Motor neuron (in vitro differentiated cells): ENCODE results near the gene RPL13. TPM values are rescaled to one million over a fixed set of nuclear protein-coding genes. Genes with fewer than 3 reads are reported as not detected.

ENCODE experiments used
- ATAC-seq, 8 experiments: fragments of 200-7000 bp; cut with Tn5 transposase; replicated peaks in 6 of 8; 2 replicates each; pipeline ENCODE4 v1.8.0; 2021; ENCODE audit warnings: mild to moderate bottlenecking in 8 of 8, moderate library complexity in 8 of 8
- H3K27ac ChIP-seq, 2 donors: fragments of 250-450 bp; sonication (Bioruptor Pico); 2 replicates each; pipeline ENCODE4 v1.9.0; 2021; ENCODE audit warnings: antibody characterized with exemption in 2 of 2, mild to moderate bottlenecking in 2 of 2, moderate library complexity in 1 of 2
- H3K4me1 ChIP-seq, 2 donors: fragments of 250-450 bp; sonication (Bioruptor Pico); replicated peaks in 1 of 2; 2 replicates each; pipeline ENCODE4 v1.6.1; 2021; ENCODE audit warnings: antibody characterized with exemption in 2 of 2, mild to moderate bottlenecking in 2 of 2, moderate library complexity in 1 of 2
- H3K4me3 ChIP-seq, 5 donors: fragments of 250-450 bp; sonication (Bioruptor Pico); 2 replicates each; pipeline ENCODE4 v1.9.0; 2021; ENCODE audit warnings: antibody characterized with exemption in 5 of 5, mild to moderate bottlenecking in 5 of 5, moderate library complexity in 4 of 5
- WGBS, 10 experiments: fragments of 450-650 bp; shearing (Covaris generic); methylation state at CpG; one replicate each; pipeline ENCODE4 v1.0.0; 2022; 5-methylcytosine and 5-hydroxymethylcytosine counted together
- in situ Hi-C, 9 experiments: fragments of 400-800 bp; cut with MboI; loops; one replicate each; pipeline ENCODE4 v1.15.0; 2021; ENCODE audit warnings: low sequenced_read_pairs in 9 of 9, low pct_unique_long_range_greater_than_20kb in 2 of 9; ENCODE audit not compliant: unreplicated experiment in 9 of 9
- total RNA-seq, 8 experiments: library from RNA; unstranded; fragments of 300-600 nt; gene quantifications; 2 replicates each; pipeline versions ENCODE4 v1.2.3 to v1.2.4, GENCODE V29; 2022

RPL13 gene
- total RNA-seq, 8 experiments from 2014 or later, result 1,624 to 3,284 (median 2,183) TPM

DNA sequence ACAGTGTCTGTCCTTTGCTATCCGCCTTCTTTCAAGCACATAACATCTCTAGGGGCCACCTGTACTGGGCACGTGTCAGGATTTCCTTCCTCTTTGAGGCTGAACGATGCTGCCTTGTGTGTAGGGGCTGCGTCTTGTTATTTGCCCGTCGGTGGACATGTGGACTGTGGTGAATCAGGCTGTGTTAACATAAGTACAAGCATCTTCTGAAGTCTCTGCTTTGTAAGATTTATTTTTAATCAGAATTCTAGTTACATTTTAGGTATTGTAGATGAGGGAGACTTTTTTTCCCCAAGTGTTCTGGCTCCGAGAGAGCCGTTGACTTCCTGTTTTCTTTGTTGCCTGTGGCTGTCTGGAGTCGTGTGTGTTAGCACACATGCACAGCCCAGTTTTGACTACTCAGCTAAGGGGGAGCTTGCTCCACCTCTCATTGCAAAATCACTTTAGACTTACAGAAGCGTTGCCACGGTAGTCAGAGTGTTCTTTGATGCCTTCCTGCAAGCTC, 26.2 kb upstream of the RPL13 start:
- Histone ChIP-seq H3K4me1 (no peaks in the 10 kb centered on the region), H3K4me3 (no peak overlapping the region), H3K27ac (no peak overlapping the region)
- in situ Hi-C loops, result no loop called here
- WGBS, 10 experiments, result 63 to 100% (median 95%) methylated on average over 1 to 8 of the region's 11 CpGs; no CpG with 5 or more reads in 3 of the 10 experiments
- ATAC-seq, result no peak

DNA sequence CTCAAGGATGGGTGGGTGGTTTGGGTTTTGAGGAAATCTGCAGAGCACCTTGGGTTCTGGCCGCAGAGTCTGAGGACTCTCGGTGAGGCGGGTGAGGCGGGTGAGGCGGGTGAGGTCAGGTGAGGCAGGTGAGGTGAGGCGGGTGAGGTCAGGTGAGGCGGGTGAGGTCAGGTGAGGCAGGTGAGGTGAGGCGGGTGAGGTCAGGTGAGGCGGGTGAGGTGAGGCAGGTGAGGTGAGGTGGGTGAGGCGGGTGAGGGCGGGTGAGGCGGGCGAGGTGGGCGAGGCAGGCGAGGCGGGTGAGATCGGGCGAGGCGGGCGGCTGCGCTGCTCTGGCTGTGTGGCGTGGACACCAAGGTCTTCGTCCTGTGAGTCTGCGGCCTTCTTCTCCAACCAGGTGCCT, 24.1 kb upstream of the RPL13 start:
- in situ Hi-C loops, result no loop called here
- H3K27ac ChIP-seq, result no peak overlapping the region

DNA sequence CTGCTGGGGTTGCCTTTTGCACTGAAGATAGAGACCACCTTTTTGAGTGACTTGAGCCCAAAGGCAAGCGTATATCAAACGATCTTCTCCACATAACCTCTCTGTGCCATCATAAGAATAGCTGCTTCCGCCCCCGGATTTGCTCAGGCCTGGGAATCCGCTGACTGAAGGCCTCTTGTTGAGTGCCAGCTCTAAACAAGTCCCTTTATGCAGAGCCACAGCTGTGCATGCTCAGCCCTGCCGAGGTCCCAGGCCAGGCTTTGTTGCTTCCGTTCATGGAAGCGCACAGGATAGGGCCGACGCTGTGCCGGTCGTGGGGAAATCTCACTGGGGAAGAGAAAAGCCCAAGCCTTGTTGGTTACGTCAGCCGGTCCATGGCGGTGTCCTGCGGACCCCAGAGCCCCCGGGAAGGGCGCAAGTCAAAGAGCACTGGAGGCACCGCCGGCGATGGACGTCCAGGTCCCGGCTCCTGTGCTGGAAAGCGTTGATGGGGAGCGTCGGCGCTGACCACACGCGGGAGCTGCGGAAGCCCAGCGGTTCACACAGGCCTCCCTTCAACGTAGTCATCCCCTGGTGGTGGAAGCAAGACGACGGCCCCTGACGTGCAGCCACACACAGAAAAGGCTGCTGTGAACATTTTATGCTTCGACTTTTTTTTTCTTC, 23.5 kb upstream of the RPL13 start:
- Histone ChIP-seq H3K4me1 (no peaks in the 10 kb centered on the region), H3K27ac (no peak overlapping the region), H3K4me3 (no peak overlapping the region)
- in situ Hi-C loops, result no loop called here
- peak in 4 of 8 experiments; percentile 13 to 28 (median 18) for ATAC-seq
- WGBS, 10 experiments, result 71 to 100% (median 100%) methylated on average over 2 to 21 of the region's 36 CpGs; no CpG with 5 or more reads in 1 of the 10 experiments

More for the DNA sequence above, 24.1 kb upstream of the RPL13 start:
- WGBS, 10 experiments, result no CpG with 5 or more reads among the region's 24 CpGs
- Histone ChIP-seq H3K4me3 (no peak overlapping the region), H3K4me1 (no peaks in the 10 kb centered on the region)
- ATAC-seq, result peak in 4 of 8 experiments; percentile 10 to 25 (median 16)

DNA sequence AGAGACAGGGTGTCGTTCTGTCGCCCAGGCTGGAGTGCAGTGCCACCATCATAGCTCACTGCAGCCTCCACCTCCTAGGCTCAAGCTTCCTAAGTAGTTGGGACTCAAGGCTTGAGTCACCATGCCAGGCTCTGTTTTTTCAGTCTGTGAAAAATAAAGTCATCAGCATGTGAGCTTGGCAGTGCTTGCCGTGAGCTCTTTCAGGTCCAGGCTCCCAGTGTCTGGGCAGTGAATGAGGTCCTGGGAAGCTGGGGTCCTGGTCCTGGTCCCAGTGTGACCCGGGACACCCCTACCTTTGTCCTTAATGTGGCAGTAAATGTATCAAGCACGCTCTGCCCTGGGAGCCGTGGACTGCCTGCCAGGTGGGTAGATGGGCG, 22.9 kb upstream of the RPL13 start:
- in situ Hi-C loops, result no loop called here
- no peak for ATAC-seq
- H3K27ac ChIP-seq, result no peak overlapping the region
- WGBS, 10 experiments, result 93 to 100% (median 95%) methylated on average over 1 to 5 of the region's 7 CpGs; no CpG with 5 or more reads in 7 of the 10 experiments
- no peaks in the 10 kb centered on the region for H3K4me1 ChIP-seq
- H3K4me3 ChIP-seq, result no peak overlapping the region

DNA sequence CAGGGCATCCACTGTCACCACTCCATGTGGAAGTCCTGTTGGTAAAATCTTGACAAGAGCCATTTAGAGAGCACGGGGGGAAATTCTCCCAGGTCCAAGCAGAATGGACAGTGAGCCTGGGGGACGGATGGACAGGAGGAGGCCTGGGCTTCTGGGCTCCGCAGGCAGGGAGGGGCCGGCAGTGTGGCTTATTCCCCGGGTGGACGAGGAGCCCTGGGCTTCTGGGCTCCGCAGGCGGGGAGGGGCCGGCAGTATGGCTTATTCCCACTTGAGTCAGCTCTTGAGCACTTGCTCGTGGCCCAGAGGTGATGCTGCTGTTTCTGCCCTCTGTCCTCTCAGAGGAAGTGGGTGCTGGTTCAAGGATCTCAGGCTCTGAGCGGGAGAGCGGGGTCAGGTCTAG, 22.2 kb upstream of the RPL13 start:
- Histone ChIP-seq H3K4me1 (no peaks in the 10 kb centered on the region), H3K27ac (no peak overlapping the region), H3K4me3 (no peak overlapping the region)
- 89 to 100% (median 97%) methylated on average over 1 to 5 of the region's 12 CpGs; no CpG with 5 or more reads in 6 of the 10 experiments for WGBS, 10 experiments
- ATAC-seq, result no peak
- in situ Hi-C loops, result no loop called here

DNA sequence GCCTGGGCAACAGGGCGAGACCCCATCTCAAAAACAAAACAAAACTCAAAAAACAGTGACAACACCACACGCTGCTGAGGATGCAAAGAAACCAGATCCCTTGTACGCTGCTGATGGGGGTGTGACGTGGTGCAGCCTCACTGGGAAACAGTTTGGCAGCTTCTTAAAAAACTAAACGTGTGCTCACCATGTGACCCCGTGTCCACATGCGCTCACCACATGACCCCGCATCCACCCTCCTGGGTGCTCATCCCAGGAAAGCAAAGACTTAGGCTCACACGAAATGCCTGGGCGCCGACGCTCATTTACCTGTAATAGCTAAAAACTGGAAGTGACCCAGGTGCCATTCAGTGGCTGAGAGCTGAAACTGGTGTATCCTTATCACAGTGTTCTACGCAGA, 19.9 kb upstream of the RPL13 start:
- no peak overlapping the region for H3K27ac ChIP-seq
- 73 to 100% (median 80%) methylated on average over 3 to 6 of the region's 13 CpGs; no CpG with 5 or more reads in 5 of the 10 experiments for WGBS, 10 experiments
- no peak overlapping the region for H3K4me3 ChIP-seq
- ATAC-seq, result no peak
- H3K4me1 ChIP-seq, result no peaks in the 10 kb centered on the region
- in situ Hi-C loops, result no loop called here

DNA sequence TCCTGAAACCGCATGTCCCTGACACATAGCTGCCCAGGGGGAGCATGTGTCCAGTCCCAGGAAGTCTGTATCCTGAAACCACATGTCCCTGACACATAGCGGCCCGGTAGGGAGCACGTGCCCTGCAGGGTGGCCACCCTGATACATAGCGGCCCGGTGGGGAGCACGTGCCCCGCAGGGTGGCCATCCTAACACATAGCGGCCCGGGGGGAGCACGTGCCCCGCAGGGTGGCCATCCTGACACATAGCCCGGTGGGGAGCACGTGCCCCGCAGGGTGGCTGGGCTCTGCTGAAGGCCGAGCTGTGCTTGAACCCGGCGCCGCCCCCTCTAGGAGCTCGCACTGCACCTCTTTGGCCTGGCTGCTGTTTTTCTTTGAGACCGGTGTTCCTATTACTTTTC, 18.7 kb upstream of the RPL13 start:
- no peak overlapping the region for H3K27ac ChIP-seq
- peak in 1 of 8 experiments; percentile 12 for ATAC-seq
- in situ Hi-C loops, result no loop called here
- no peak overlapping the region for H3K4me3 ChIP-seq
- WGBS, 10 experiments, result 90 to 91% (median 91%) methylated on average over 2 to 15 of the region's 21 CpGs; no CpG with 5 or more reads in 6 of the 10 experiments
- no peaks in the 10 kb centered on the region for H3K4me1 ChIP-seq

DNA sequence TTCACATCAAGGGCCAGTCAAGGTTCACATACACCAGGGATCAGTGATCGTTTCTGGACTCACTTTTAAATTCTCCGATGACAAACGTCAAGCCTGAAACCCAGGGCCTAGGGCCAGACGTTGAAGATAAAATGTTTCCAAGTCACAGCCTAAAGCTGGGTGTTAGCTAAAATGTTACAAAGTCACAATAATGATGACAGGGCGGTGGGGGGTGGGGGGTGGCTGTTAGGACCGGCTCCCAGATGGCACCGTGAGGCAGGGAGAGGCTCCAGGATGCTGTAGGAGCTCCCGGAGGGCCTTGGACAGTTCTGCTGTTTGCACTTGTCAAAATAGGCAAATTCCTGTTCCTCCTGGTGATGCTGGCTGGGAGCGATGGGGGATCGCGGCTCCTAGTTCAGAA, 16.4 kb upstream of the RPL13 start:
- Histone ChIP-seq H3K27ac (no peak overlapping the region), H3K4me1 (no peaks in the 10 kb centered on the region), H3K4me3 (no peak overlapping the region)
- 71 to 100% (median 88%) methylated on average over 1 to 7 of the region's 11 CpGs; no CpG with 5 or more reads in 2 of the 10 experiments for WGBS, 10 experiments
- no peak for ATAC-seq
- in situ Hi-C loops, result no loop called here

DNA sequence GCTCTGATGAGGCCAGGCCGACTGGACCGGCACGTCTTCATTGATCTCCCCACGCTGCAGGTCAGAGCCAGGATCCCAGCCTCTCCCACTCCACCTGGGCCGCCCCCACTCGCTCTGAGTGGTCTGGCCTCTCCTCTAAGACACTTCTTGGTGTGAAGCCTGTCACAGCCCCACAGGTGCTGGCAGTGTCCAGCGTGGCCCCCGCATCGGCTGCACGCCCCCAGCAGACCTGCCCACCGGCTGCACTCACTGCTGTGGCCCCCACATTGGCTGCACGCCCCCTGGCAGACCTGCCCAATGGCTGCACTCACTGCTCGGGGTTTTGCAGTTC, 15.8 kb upstream of the RPL13 start:
- Histone ChIP-seq H3K4me3 (no peak overlapping the region), H3K27ac (no peak overlapping the region), H3K4me1 (no peaks in the 10 kb centered on the region)
- in situ Hi-C loops, result no loop called here
- 100% methylated on average over 3 of the region's 13 CpGs; no CpG with 5 or more reads in 8 of the 10 experiments for WGBS, 10 experiments
- peak in 1 of 8 experiments; percentile 3 for ATAC-seq

DNA sequence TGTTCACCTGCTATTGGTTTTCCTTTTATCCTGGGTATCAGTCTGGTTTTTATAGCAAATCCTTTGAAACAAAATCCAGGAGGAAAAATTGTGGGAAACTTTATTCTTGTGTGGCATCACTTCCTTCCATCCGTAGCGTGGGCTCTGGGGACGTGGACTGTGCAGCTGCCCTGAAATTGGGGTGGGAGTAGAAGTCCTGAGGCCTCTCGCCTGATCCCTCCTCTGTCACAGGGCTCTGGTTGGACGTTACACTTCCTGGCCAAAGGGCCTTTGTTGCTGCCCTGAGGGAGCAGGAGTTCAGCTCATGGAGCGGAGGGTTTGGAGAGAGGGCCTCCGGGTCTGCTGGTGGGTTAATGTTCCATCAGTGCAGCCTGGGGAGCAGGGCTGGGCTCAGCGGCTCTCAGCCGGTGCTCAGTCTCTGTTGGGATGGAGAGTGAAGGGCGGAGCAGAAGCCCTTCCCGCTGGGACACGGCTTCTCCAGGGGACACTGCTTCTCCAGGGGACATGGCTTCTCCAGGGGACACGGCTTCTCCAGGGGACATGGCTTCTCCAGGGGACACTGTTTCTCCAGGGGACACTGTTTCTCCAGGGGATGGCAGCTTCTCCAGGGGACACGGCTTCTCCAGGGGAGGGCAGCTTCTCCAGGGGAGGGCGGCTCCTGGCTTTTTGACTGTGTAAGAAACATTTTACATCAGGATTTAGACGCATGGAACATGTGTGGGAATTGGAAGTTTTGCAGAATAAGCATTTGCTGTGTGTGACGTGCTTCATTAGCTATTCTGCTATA, 15.2 kb upstream of the RPL13 start:
- no peak for ATAC-seq
- 49 to 100% (median 70%) methylated on average over 1 to 8 of the region's 17 CpGs; no CpG with 5 or more reads in 3 of the 10 experiments for WGBS, 10 experiments
- in situ Hi-C loops, result no loop called here
- Histone ChIP-seq H3K4me3 (no peak overlapping the region), H3K4me1 (no peaks in the 10 kb centered on the region), H3K27ac (no peak overlapping the region)

DNA sequence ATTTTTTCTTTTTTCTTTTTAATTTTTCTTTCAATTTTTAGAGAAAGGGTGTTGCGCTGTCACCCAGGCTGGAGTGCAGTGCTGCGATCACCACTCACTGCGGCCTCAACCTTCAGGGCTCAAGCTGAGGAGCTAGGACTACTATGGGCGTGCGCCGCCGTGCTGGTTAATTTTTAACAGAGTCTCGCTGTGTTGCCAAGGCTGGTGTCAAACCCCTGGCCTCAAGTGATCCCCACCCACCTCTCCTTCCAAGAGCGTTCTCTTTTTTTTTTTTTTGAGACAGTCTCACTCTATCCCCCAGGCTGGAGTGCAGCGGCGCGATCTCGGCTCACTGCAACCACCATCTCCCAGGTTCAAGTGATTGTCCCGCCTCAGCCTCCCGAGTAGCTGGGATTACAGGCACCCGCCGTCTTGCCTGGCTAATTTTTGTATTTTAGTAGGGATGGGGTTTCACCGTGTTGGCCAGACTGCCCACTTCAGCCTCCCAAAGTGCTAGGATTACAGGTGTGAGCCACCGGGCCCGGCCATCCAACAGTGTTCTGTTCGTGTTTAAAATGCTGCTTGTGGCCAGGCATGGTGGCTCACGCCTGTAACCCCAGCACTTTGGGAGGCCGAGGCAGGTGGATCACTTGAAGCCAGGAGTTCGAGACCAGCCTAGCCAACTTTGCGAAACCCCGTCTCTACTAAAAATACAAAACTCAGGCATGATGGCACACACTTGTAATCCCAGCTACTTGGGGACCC, 14.5 kb upstream of the RPL13 start:
- ATAC-seq, result no peak
- H3K4me1 ChIP-seq, result no peaks in the 10 kb centered on the region
- no peak overlapping the region for H3K27ac ChIP-seq
- WGBS, 10 experiments, result 40 to 100% (median 80%) methylated on average over 1 to 24 of the region's 26 CpGs; no CpG with 5 or more reads in 1 of the 10 experiments
- H3K4me3 ChIP-seq, result no peak overlapping the region
- in situ Hi-C loops, result no loop called here

DNA sequence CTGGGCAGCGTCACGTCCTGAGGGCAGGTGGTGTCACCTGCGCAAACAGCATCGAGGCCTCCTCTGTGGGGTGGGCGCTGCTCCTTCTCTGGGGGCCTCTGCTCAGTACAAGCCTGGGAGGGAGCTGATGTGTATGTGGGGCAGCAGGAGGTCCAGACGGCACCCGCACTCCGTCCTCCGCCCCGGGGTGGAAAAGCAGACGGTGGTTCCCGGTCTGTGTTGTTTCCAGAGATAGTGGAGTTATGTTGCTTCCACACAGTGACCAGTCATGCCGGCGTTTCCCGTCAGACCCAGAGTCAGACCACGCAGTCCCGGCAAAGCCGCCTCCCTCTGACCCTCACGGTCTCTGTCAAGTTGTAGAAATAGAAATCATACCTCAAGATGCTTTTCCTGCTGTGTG, 13.7 kb upstream of the RPL13 start:
- in situ Hi-C loops, result no loop called here
- WGBS, 10 experiments, result 40 to 100% (median 93%) methylated on average over 1 to 7 of the region's 19 CpGs; no CpG with 5 or more reads in 7 of the 10 experiments
- Histone ChIP-seq H3K27ac (no peak overlapping the region), H3K4me3 (no peak overlapping the region), H3K4me1 (no peaks in the 10 kb centered on the region)
- no peak for ATAC-seq

DNA sequence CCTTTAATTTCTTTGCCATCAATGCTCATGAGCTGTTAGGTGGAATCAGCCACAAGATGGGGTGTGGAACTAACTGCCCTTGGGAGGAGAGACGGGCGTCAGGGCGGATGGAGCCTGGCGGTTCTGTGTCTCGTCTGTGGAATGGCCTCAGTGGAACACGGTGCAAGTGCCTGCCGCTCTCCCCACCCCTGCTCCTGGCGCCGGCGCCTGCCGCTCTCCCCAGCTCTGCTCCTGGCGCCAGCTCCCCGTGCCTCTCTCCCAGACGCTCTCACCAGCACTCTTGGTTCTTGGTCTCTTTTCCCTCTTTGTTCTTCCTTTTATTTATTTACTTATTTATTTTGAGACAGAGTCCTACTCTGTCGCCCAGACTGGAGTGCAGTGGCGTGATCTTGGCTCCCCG, 13.2 kb upstream of the RPL13 start:
- no peaks in the 10 kb centered on the region for H3K4me1 ChIP-seq
- 95 to 100% (median 100%) methylated on average over 1 to 16 of the region's 17 CpGs; no CpG with 5 or more reads in 3 of the 10 experiments for WGBS, 10 experiments
- in situ Hi-C loops, result no loop called here
- ATAC-seq, result no peak
- no peak overlapping the region for H3K27ac ChIP-seq
- H3K4me3 ChIP-seq, result no peak overlapping the region
